H9 (cell line): Measurements from ENCODE around the gene MPP2. TPM values are rescaled to one million over a fixed set of nuclear protein-coding genes. Genes with fewer than 3 reads are reported as not detected.

Source experiments
- DNase-seq: peaks from one replicate; pipeline ENCODE4 v3.0.0-alpha.2; 2017
- H2AFZ ChIP-seq: one replicate; pipeline ENCODE4 v1.6.1; 2013; ENCODE audit warnings: mild to moderate bottlenecking, low read length, control low read depth, moderate library complexity
- H2AK5ac ChIP-seq: 2 replicates; pipeline ENCODE4 v1.6.1; 2013; ENCODE audit warnings: low read length, control low read depth, mixed read lengths; ENCODE audit not compliant: insufficient read length
- H2BK120ac ChIP-seq: one replicate; pipeline ENCODE4 v1.6.1; 2013; ENCODE audit warnings: low read depth, mild to moderate bottlenecking, low read length, control low read depth, inconsistent platforms; ENCODE audit not compliant: poor library complexity, severe bottlenecking
- H2BK12ac ChIP-seq: 2 replicates; pipeline ENCODE4 v1.6.1; 2013; ENCODE audit warnings: low read length, control low read depth, mixed read lengths, low read depth; ENCODE audit not compliant: insufficient read length
- H2BK15ac ChIP-seq: 2 replicates; pipeline ENCODE4 v1.6.1; 2013; ENCODE audit warnings: low read depth, low read length, control low read depth
- H2BK20ac ChIP-seq: one replicate; pipeline ENCODE4 v1.6.1; 2013; ENCODE audit warnings: low read depth, mild to moderate bottlenecking, low read length, control low read depth, inconsistent platforms; ENCODE audit not compliant: poor library complexity, severe bottlenecking
- H2BK5ac ChIP-seq: 2 replicates; pipeline ENCODE4 v1.6.1; 2013; ENCODE audit warnings: low read length, control low read depth, mixed read lengths; ENCODE audit not compliant: insufficient read length
- H3K14ac ChIP-seq: 2 replicates; pipeline ENCODE4 v1.6.1; 2013; ENCODE audit warnings: low read length, control low read depth; ENCODE audit not compliant: insufficient read depth
- H3K18ac ChIP-seq: 2 replicates; pipeline ENCODE4 v1.6.1; 2013; ENCODE audit warnings: low read depth, mild to moderate bottlenecking, mixed read lengths, low read length, control low read depth; ENCODE audit not compliant: insufficient read length
- H3K23ac ChIP-seq: 2 replicates; pipeline ENCODE4 v1.6.1; 2013; ENCODE audit warnings: low read length, control low read depth, mixed read lengths, low read depth; ENCODE audit not compliant: insufficient read length
- H3K23me2 ChIP-seq: 2 replicates; pipeline ENCODE4 v1.6.1; 2013; ENCODE audit warnings: low read depth, mild to moderate bottlenecking, mixed read lengths, low read length, control low read depth; ENCODE audit not compliant: insufficient read length, poor library complexity, severe bottlenecking
- H3K27ac ChIP-seq: 2 replicates; pipeline ENCODE4 v1.5.1; 2013; ENCODE audit warnings: low read length, control low read depth, mixed read lengths, low read depth; ENCODE audit not compliant: insufficient read length
- H3K27me3 ChIP-seq: 2 replicates; pipeline ENCODE4 v1.6.1; 2013; ENCODE audit warnings: low read length, control low read depth, inconsistent platforms; ENCODE audit not compliant: insufficient read depth
- H3K4ac ChIP-seq: 2 replicates; pipeline ENCODE4 v1.6.1; 2013; ENCODE audit warnings: low read depth, mild to moderate bottlenecking, control low read depth, inconsistent platforms, low read length, moderate library complexity
- H3K4me1 ChIP-seq: 2 replicates; pipeline ENCODE4 v1.6.1; 2013; ENCODE audit warnings: low read length, control low read depth, inconsistent platforms; ENCODE audit not compliant: insufficient read depth
- H3K4me2 ChIP-seq: 2 replicates; pipeline ENCODE4 v1.6.1; 2013; ENCODE audit warnings: low read length, control low read depth, mixed read lengths; ENCODE audit not compliant: insufficient read length, insufficient read depth
- H3K56ac ChIP-seq: 2 replicates; pipeline ENCODE4 v1.6.1; 2013; ENCODE audit warnings: low read depth, mild to moderate bottlenecking, mixed read lengths, low read length, control low read depth; ENCODE audit not compliant: insufficient read length
- H3K79me1 ChIP-seq: 2 replicates; pipeline ENCODE4 v1.6.1; 2013; ENCODE audit warnings: low read depth, mild to moderate bottlenecking, moderate library complexity, low read length, control low read depth, inconsistent platforms; ENCODE audit not compliant: insufficient read depth, poor library complexity, severe bottlenecking
- H3K79me2 ChIP-seq: 2 replicates; pipeline ENCODE4 v1.6.1; 2013; ENCODE audit warnings: low read length, control low read depth, inconsistent platforms; ENCODE audit not compliant: insufficient read depth
- H3K9ac ChIP-seq: 2 replicates; pipeline ENCODE4 v1.6.1; 2013; ENCODE audit warnings: low read length, control low read depth, mixed read lengths; ENCODE audit not compliant: insufficient read length; ENCODE audit errors: extremely low read depth
- H3K9me3 ChIP-seq: one replicate; pipeline ENCODE4 v1.6.1; 2013; ENCODE audit warnings: low read depth, low read length, inconsistent platforms; ENCODE audit not compliant: control insufficient read depth
- H3T11ph ChIP-seq: one replicate; pipeline ENCODE4 v1.6.1; 2013; ENCODE audit warnings: mild to moderate bottlenecking, low read length, control low read depth, inconsistent platforms
- H4K20me1 ChIP-seq: one replicate; pipeline ENCODE4 v1.6.1; 2013; ENCODE audit not compliant: control insufficient read depth, insufficient read length, insufficient read depth
- H4K5ac ChIP-seq: 2 replicates; pipeline ENCODE4 v1.6.1; 2013; ENCODE audit warnings: low read depth, mild to moderate bottlenecking, mixed read lengths, low read length, control low read depth; ENCODE audit not compliant: insufficient read length
- H4K8ac ChIP-seq: replicated peaks from 2 replicates; pipeline ENCODE4 v1.6.1; 2013; ENCODE audit warnings: low read length, control low read depth, mixed read lengths, low read depth; ENCODE audit not compliant: insufficient read length
- H4K91ac ChIP-seq: 2 replicates; pipeline ENCODE4 v1.6.1; 2013; ENCODE audit warnings: low read depth, mild to moderate bottlenecking, moderate library complexity, mixed read lengths, low read length, control low read depth; ENCODE audit not compliant: insufficient read length
- H3K27ac Mint-ChIP-seq, 3 experiments: 2 replicates in 2 of 3; 3 replicates in 1 of 3; pipeline ENCODE4 v1.8.0; 2020 to 2021; ENCODE audit warnings: mixed read lengths in 3 of 3, mild to moderate bottlenecking in 1 of 3, moderate library complexity in 1 of 3
- H3K27me3 Mint-ChIP-seq: 2 replicates; pipeline ENCODE4 v1.8.0; 2021; ENCODE audit warnings: low read depth, mild to moderate bottlenecking, moderate library complexity, mixed read lengths
- H3K36me3 Mint-ChIP-seq, 3 experiments: 2 replicates in 2 of 3; 3 replicates in 1 of 3; pipeline ENCODE4 v1.8.0; 2020 to 2021; ENCODE audit warnings: low read depth in 3 of 3, mixed read lengths in 3 of 3; ENCODE audit not compliant: insufficient read depth in 1 of 3
- H3K4me1 Mint-ChIP-seq, 2 experiments: 2 replicates each; pipeline ENCODE4 v1.8.0; 2020; ENCODE audit warnings: mixed read lengths in 2 of 2
- H3K4me3 Mint-ChIP-seq, 2 experiments: 2 replicates in 1 of 2; 3 replicates in 1 of 2; pipeline ENCODE4 v1.8.0; 2020 to 2021; ENCODE audit warnings: mild to moderate bottlenecking in 2 of 2, mixed read lengths in 2 of 2, moderate library complexity in 1 of 2
- H3K9me3 Mint-ChIP-seq, 2 experiments: 2 replicates in 1 of 2; 3 replicates in 1 of 2; pipeline ENCODE4 v1.8.0; 2020; ENCODE audit warnings: mild to moderate bottlenecking in 2 of 2, mixed read lengths in 2 of 2, moderate library complexity in 1 of 2
- CTCF ChIP-seq: fragments of 200-600 bp; sonication (generic); conservative IDR thresholded peaks from 3 replicates; pipeline ENCODE4 v1.8.0; 2021; ENCODE audit warnings: antibody characterized with exemption, mild to moderate bottlenecking
- WGBS: extraction: QIAGEN DNeasy Blood & Tissue Kit; methylation state at CpG from one replicate; pipeline ENCODE4 v1.1.7; 2013; ENCODE audit warnings: missing lambda C conversion rate, low lambda C conversion rate, mixed read lengths; ENCODE audit not compliant: insufficient read length; ENCODE audit errors: extremely low coverage; 5-methylcytosine and 5-hydroxymethylcytosine counted together
- total RNA-seq: library from RNA; stranded (reverse); gene quantifications from 2 replicates; pipeline ENCODE4 v1.2.1, GENCODE V29; 2021

MPP2 gene
- total RNA-seq, 1 experiment from 2014 or later = 16.3 TPM

- Histone ChIP-seq H2BK5ac (no peak within 1 kb of the TSS), H4K91ac (no peak within 1 kb of the TSS), H2AFZ (no peak within 1 kb of the TSS), H3K14ac (no peak within 1 kb of the TSS), H3K56ac (no peak within 1 kb of the TSS), H4K8ac (no peak within 1 kb of the TSS), H2BK120ac (no peak within 1 kb of the TSS), H2BK20ac (no peak within 1 kb of the TSS), H4K5ac (no peak within 1 kb of the TSS), H4K20me1 (no peaks in the 10 kb centered on the region), H3K9me3 (no peaks in the 10 kb centered on the region), H3K79me1 (no peaks in the 10 kb centered on the region), H3K27me3 (peaks cover 4% of the 10 kb centered on the region), H2AK5ac (no peak within 1 kb of the TSS), H3K4ac (no peak within 1 kb of the TSS), H3T11ph (no peak within 1 kb of the TSS), H3K79me2 (no peaks in the 10 kb centered on the region), H3K23ac (no peak within 1 kb of the TSS), H2BK12ac (no peak within 1 kb of the TSS), H3K4me2 (no peak within 1 kb of the TSS), H3K9ac (no peak within 1 kb of the TSS), H3K18ac (no peak within 1 kb of the TSS), H3K27ac (no peak within 1 kb of the TSS), H3K23me2 (no peaks in the 10 kb centered on the region), H3K4me1 (no peaks in the 10 kb centered on the region), H2BK15ac (no peak within 1 kb of the TSS)
- WGBS = no CpG with 5 or more reads among the region's 17 CpGs
- Mint-ChIP-seq H3K9me3 (no peaks in the 10 kb centered on the region), H3K27me3 (peaks cover 35% of the 10 kb centered on the region), H3K36me3 (no peaks in the 10 kb centered on the region), H3K4me1 (peaks cover 18 to 27% of the 10 kb centered on the region in 2 experiments), H3K27ac (peak within 1 kb of the TSS in 1 of 3 experiments; percentile 62; a peak in 1 of 7 replicates), H3K4me3 (no peak within 1 kb of the TSS)
- DNase-seq = no peak
- TF ChIP-seq CTCF = no peak
Measured at GRCh38 chr17:43942051-43942685, 34.8 kb upstream of the MPP2 start, which contains the start of gene PPY. Gene PPY (minus strand): TSS chr17:43942476. CDS start chr17:43941654, 822 bp downstream.
